Activated CD8-positive, alpha-beta memory T cell treated with anti-CD3 and anti-CD28 coated beads, Interleukin-2, amount 50 U/mL, for 48 hours (primary cell): Measurements from ENCODE around the gene EML2.
A peak's percentile ranks its signal among the peaks of the same experiment; 100 is the strongest.
"Not testable (repeated sequence)": the region's sequence is repeated elsewhere in the genome, so short reads cannot be mapped to it uniquely, and the experiment has no call there.

Experiments
- DNase-seq: peaks from one replicate; pipeline ENCODE4 v3.0.0-alpha.2; 2020

The EML2 gene

GRCh38 chr19:45650722-45651121 lies 11.5 kb upstream of the EML2 start:
- DNase-seq: no peak

- no peak for DNase-seq
These were observed 7.1 kb upstream of the EML2 start for GRCh38 chr19:45646345-45646698.

- peak; percentile 87 for DNase-seq
These were observed 6.6 kb upstream of the EML2 start for GRCh38 chr19:45645631-45646344.

- DNase-seq: no peak
These were observed 6.0 kb upstream of the EML2 start for GRCh38 chr19:45645068-45645630.

- DNase-seq: no peak
These were observed 5.0 kb upstream of the EML2 start for GRCh38 chr19:45643927-45644771.

GRCh38 chr19:45643024-45643926 lies 4.1 kb upstream of the EML2 start:
- peak; percentile 99 for DNase-seq

- DNase-seq: peak; percentile 92
These were observed 2.3 kb upstream of the EML2 start for GRCh38 chr19:45641274-45642105.

- peak; percentile 85 for DNase-seq
These were observed 1.7 kb upstream of the EML2 start for GRCh38 chr19:45640849-45641273.

- DNase-seq: no peak
These were observed 1.1 kb downstream of the EML2 start for GRCh38 chr19:45637890-45638667.

- DNase-seq: no peak
These were observed 2.3 kb downstream of the EML2 start for GRCh38 chr19:45636902-45637301.

- DNase-seq: no peak
These were observed 2.9 kb downstream of the EML2 start for GRCh38 chr19:45636275-45636674.

- peak; percentile 82 for DNase-seq
These were observed 6.6 kb downstream of the EML2 start for GRCh38 chr19:45632468-45633196.

- DNase-seq: no peak
These were observed 8.7 kb downstream of the EML2 start for GRCh38 chr19:45630463-45630862.

- DNase-seq: no peak
These were observed 9.5 kb downstream of the EML2 start for GRCh38 chr19:45629704-45630103.

- DNase-seq: not testable (repeated sequence)
These were observed 11.0 kb downstream of the EML2 start for GRCh38 chr19:45628219-45628618.

- no peak for DNase-seq
These were observed 15.2 kb downstream of the EML2 start for GRCh38 chr19:45623984-45624383.

GRCh38 chr19:45621976-45622503 lies 17.2 kb downstream of the EML2 start:
- DNase-seq: no peak

GRCh38 chr19:45621389-45621788 lies 17.8 kb downstream of the EML2 start:
- DNase-seq: no peak

- no peak for DNase-seq
These were observed 22.5 kb downstream of the EML2 start for GRCh38 chr19:45616704-45617017.
